Measurements from ENCODE around the gene E2F6.

The E2F6 gene

DNA sequence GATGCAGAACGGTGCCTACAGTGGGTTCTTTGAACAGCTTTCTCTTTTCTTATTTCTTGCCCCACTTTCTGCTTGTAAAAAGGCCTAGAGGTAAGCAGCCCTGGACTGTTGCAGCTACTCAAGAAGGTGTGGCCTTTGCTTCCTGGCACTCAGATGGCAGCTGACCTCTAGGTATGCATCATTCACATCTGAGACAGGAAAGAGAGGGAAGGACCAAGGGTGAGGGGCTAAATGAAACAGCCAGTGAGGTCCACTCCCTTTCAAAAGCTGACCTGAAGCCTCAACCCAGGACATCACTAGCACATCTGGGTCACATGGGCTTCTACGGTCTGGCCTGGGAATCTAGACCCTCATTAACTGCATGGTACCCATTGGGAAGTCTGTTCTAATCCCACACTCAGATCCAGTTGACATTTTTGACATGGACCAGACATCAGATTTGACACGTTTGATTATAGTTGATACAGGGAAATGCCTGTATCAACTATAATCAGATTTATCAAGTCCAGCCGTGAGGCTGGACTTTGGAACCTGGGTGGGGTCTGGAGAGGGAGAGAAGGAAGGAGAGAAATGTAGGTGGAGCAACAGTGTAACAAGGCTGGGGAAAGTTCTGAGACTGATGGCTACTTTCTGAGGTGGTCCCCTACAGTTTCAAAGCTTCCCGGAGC lies 60.2 kb downstream of the E2F6 start:
- peak in 1 of 42 donors; percentile 0 for DNase-seq
- intact Hi-C loops (cut with DNase I): loop anchor here (5.0 kb wide), 1 partner anchor 273 kb away; a partner anchor contains a TSS

DNA sequence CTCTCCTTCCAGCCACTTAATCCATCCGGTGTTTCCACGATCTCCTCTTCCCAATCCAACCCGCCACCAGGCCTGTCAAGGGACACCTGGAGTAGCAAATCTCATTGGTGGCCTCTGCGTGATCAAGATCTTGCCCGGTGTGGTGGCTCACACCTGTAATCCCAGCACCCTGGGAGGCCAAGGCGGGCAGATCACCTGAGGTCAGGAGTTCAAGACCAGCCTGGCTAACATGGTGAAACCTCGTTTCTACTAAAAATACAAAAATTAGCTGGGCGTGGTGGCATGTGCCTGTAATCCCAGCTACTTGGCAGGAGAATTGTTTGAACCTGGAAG lies 60.9 kb downstream of the E2F6 start:
- intact Hi-C loops (cut with DNase I): loop anchor here (5.0 kb wide), 1 partner anchor 273 kb away; a partner anchor contains a TSS
- DNase-seq: peak in 1 of 42 donors; percentile 8

DNA sequence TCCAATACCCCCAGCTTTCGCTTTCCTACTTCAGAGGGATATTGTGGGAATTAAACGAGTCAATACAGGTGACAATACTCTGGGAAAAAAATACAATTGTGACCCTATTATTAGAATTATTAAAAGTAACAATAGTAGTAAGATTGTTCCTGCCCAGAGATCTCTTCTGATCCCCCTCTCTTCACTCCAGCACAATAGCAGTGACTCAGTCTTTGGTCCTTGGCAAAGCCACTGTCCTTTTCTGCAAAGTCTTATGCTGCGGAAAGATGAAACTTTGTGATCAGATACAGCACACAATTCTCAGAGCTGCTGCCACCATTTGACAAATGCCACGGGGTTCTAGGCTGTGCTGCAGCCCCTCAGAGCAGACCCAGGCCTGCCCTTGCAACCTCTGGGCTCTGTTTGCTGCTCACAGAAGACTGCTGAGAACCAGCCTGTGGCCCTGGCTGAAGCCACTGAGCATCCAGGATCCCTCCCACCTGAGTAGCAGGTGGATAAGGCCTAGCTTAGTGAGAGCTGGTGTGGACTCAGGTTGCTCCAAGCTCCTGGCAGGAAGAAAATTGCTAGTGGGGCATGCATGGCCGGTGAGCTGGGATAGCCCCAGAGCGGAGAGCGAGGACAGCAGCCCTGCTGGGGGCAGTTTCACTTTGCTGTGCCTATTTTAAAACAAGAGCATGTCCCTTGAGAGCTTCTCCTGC lies 61.4 kb downstream of the E2F6 start:
- DNase-seq: no peak
- intact Hi-C loops (cut with DNase I): loop anchor here (5.0 kb wide), 1 partner anchor 272 kb away; a partner anchor contains a TSS

DNA sequence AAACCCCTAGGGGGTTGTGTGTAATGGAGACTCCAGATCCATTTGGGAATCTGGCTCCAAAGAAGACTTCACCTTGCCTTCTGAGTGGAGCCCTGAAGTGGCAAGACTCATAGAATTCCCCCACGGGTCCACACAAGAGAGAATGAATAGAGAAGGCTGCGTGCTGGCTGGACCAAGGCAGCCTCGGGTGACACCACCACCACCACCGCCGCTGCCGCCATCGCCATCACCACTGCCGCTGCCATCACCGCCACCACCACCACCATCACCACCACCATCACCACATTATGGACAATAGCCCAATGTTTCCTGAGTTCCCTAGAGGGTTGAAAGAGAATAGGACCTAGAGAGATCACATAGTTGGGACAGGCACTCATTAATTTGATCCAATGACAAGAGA lies 63.5 kb downstream of the E2F6 start:
- intact Hi-C loops (cut with DNase I): no loop called here

DNA sequence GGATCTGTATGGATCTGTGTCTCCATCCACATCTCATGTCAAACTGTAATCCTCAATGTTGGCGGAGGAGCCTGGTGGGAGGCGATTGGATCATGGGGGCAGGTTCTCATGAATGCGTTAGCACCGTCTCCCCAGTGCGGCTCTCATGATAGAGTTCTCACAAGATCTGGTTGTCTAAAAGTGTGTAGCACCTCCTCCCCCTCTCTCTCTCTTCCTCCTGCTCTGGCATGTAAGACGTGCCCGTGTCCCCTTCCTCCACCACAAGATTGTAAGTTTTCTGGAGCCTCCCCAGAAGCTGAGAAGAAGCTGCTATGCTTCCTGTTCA lies 66.6 kb downstream of the E2F6 start:
- DNase-seq: peak in 33 of 42 donors; percentile 21 to 86 (median 55)
- intact Hi-C loops (cut with DNase I): no loop called here

More for the DNA sequence above, 63.5 kb downstream of the E2F6 start:
- DNase-seq: peak in 1 of 42 donors; percentile 8

DNA sequence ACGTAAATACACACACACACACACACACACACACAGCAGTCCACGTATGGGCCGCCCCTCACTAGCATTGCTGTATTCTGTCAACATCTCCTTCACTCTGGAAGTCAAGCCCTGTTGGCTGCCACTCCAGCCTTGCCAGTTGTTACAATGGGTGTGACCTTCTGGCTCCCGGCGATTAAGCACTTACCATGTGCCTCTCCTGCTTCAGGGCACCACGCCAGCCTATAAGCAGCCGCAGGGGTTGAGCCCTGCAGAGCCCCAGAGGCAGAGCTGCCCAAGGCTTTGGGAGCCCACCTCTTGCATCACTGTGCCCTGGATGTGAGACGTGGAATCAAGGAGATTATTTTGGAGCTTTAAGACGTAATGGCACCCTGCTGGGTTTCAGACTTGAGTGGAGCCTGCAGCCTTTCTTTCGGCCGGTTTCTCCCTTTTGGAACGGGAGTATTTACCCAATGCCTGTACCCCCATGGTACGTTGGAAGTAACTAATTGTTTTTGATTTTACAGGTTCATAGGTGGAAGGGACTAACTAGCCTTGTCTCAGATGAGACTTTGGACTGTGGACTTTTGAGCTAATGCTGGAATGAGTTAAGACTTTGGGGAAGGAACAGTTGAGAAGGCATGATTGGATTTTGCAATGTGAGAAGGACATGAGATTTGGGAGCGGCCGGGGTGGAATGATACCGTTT lies 67.1 kb downstream of the E2F6 start:
- no peak for DNase-seq
- intact Hi-C loops (cut with DNase I): no loop called here

DNA sequence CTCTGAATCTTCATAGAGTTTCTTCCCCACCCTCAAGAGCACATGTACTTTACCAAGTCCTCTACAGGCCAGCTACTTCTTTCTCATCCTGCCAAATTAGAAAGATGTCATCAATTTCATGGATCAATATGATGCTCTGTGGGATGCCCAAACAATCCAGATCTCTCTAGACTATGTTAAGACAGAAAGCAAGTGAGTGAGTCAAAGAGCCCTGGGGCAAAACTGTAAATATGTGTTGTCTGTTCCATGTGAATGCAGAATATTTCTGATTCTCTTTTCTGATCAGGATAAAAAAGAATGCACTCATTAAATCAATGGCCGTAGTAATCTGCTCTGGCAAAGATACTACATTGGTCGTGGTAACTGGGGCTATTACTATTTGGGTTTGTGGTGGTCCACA lies 68.4 kb downstream of the E2F6 start:
- no peak for DNase-seq
- intact Hi-C loops (cut with DNase I): no loop called here

DNA sequence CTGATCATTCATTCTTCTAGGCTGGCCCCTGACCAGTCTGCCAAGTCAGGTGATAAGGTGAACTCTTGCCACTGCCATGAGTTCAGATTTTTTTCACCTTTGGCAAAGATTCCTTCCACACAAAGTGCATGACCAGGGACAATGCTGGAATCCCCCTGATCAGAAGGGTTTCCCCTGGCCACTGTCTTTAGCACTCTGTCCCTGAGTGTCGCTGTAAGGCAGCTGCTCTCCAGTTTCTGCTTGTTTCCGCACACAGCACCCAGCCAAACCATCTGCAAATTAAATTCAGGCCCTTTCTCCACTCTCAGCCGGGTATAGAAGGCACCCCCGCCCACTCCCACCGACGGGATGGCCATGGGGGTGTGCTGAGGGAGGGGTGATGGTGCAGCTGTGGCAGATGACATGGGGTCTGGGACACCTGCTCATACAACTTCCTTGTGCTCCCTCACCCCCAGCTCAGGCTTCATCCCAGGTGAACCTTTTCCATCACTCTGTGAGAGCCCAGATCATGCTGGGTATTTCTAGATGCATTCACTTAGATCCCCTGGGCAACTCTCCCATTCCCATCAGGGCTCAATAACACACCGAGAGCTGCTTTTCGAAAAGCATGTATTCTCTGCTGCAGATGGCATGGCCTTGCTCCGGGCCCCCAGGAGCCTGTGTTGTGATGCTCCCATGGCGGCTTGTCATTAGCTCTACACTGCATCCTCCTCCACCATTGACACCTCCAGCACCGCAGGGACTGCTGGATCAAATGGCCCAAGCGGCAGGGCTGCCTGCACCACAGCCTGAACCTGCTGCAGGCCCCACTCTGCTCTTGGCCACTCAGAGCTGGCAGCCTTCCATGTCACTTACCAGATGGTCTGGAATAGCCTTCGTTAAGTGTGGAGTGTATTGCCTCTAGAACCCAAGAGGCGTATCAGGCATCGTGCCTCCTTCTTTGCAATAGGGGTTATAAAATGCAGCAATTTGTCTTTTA lies 69.2 kb downstream of the E2F6 start:
- DNase-seq: peak in 1 of 42 donors; percentile 6
- intact Hi-C loops (cut with DNase I): no loop called here

DNA sequence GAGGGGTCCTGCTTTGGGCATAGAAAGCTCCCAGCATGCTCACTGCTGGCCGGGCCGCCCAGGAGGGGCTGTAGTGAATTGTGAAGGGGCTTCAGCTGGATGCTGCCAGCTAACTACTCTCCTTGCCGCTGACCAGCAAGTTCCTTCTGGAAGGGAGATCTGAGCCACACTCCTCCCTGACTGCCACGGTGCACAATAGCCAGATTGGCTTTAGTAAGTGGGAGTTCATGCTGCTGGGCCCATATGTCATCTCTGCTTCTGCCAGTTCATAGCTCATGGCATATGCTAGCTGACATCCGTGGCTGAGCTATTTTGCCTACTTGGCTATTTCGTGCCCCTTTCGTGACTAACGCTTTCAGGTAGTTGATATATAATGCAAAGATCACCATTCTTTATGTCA lies 69.9 kb downstream of the E2F6 start:
- no peak for DNase-seq
- intact Hi-C loops (cut with DNase I): no loop called here

DNA sequence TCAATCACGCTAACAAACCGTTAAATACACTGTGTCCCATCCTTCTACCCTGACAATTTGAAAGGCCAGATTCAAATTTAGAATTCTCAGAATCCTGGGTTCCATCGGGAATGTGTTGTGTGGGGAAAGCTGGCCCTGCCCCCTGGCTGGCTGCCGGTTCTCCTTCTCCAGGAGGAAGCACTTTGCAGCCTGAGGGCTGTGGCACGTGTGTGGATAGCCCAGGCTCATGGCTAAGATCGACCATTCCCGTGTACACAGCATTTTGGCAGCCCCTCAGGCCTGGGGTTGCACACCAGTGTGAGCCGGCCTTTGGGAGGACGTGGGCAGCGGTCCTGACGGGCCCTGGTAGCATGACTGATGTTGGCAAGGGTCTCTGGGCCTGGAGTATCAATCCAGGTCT lies 70.6 kb downstream of the E2F6 start:
- intact Hi-C loops (cut with DNase I): no loop called here
- no peak for DNase-seq

Data from head of caudate nucleus (tissue), 42 donors.